ENCODE measurements around the gene ABCC1.

ABCC1 gene

GRCh38 chr16:16121185-16121727, 171.8 kb downstream of the ABCC1 start:
- H3K4me3 ChIP-seq (ENCODE audit: low read depth, low read length): no peak overlapping the region
- no peak for DNase-seq (ENCODE audit: low read depth)
- TF ChIP-seq MYC (IDR thresholded peaks at IDR 0.05; ENCODE audit: low read depth, low read length): no peak
- no peak for TF ChIP-seq CTCF (IDR thresholded peaks at IDR 0.05; ENCODE audit: low read depth, low read length)
- no peak for TF ChIP-seq MAX (IDR thresholded peaks at IDR 0.05; ENCODE audit: low read depth, low read length)
- no peak for TF ChIP-seq POLR2A (IDR thresholded peaks at IDR 0.05; ENCODE audit: extremely low read depth, insufficient read length)

- DNase-seq (ENCODE audit: low read depth): no peak
- H3K4me3 ChIP-seq (ENCODE audit: low read depth, low read length): no peak overlapping the region
- TF ChIP-seq MYC (IDR thresholded peaks at IDR 0.05; ENCODE audit: low read depth, low read length) (no peak), CTCF (IDR thresholded peaks at IDR 0.05; ENCODE audit: low read depth, low read length) (no peak), MAX (IDR thresholded peaks at IDR 0.05; ENCODE audit: low read depth, low read length) (no peak), POLR2A (IDR thresholded peaks at IDR 0.05; ENCODE audit: extremely low read depth, insufficient read length) (no peak)
Measured at GRCh38 chr16:16122264-16122663, 172.8 kb downstream of the ABCC1 start.

GRCh38 chr16:16124438-16124837, 175.0 kb downstream of the ABCC1 start:
- no peak overlapping the region for H3K4me3 ChIP-seq (ENCODE audit: low read depth, low read length)
- DNase-seq (ENCODE audit: low read depth): no peak
- no peak for TF ChIP-seq MYC (IDR thresholded peaks at IDR 0.05; ENCODE audit: low read depth, low read length)
- TF ChIP-seq POLR2A (IDR thresholded peaks at IDR 0.05; ENCODE audit: extremely low read depth, insufficient read length): no peak
- no peak for TF ChIP-seq MAX (IDR thresholded peaks at IDR 0.05; ENCODE audit: low read depth, low read length)
- no peak for TF ChIP-seq CTCF (IDR thresholded peaks at IDR 0.05; ENCODE audit: low read depth, low read length)

- DNase-seq (ENCODE audit: low read depth): no peak
- no peak for TF ChIP-seq CTCF (IDR thresholded peaks at IDR 0.05; ENCODE audit: low read depth, low read length)
- no peak for TF ChIP-seq MYC (IDR thresholded peaks at IDR 0.05; ENCODE audit: low read depth, low read length)
- no peak overlapping the region for H3K4me3 ChIP-seq (ENCODE audit: low read depth, low read length)
Measured at GRCh38 chr16:16124974-16125373, 175.6 kb downstream of the ABCC1 start.

- no peak for TF ChIP-seq MYC (IDR thresholded peaks at IDR 0.05; ENCODE audit: low read depth, low read length)
- no peak for TF ChIP-seq CTCF (IDR thresholded peaks at IDR 0.05; ENCODE audit: low read depth, low read length)
- no peak for TF ChIP-seq MAX (IDR thresholded peaks at IDR 0.05; ENCODE audit: low read depth, low read length)
- no peak for TF ChIP-seq POLR2A (IDR thresholded peaks at IDR 0.05; ENCODE audit: extremely low read depth, insufficient read length)
- peak; percentile 15 for DNase-seq (ENCODE audit: low read depth)
- no peak overlapping the region for H3K4me3 ChIP-seq (ENCODE audit: low read depth, low read length)
Measured at GRCh38 chr16:16126896-16127295, 177.5 kb downstream of the ABCC1 start.
